Muscle layer of colon (tissue), 2 donors: Measurements from ENCODE around the gene SPART.

ENCODE experiments used
- H3K27ac ChIP-seq: one replicate; pipeline ENCODE4 v1.7.0; 2013; ENCODE audit warnings: low read depth, mild to moderate bottlenecking, low read length, moderate library complexity
- H3K27me3 ChIP-seq, 2 donors: one replicate each; pipeline ENCODE4 v1.7.0; 2013; ENCODE audit warnings: low read length in 2 of 2, mild to moderate bottlenecking in 2 of 2; ENCODE audit not compliant: insufficient read depth in 2 of 2, control insufficient read depth in 1 of 2
- H3K36me3 ChIP-seq: one replicate; pipeline ENCODE4 v1.7.0; 2013; ENCODE audit warnings: mild to moderate bottlenecking, low read length; ENCODE audit not compliant: insufficient read depth
- H3K4me1 ChIP-seq: one replicate; pipeline ENCODE4 v1.7.0; 2013; ENCODE audit warnings: mild to moderate bottlenecking, low read length; ENCODE audit not compliant: insufficient read depth
- H3K4me3 ChIP-seq, 2 donors: one replicate each; pipeline ENCODE4 v1.7.0; 2013; ENCODE audit warnings: low read length in 2 of 2, low read depth in 1 of 2, mild to moderate bottlenecking in 1 of 2, moderate library complexity in 1 of 2
- H3K9ac ChIP-seq: one replicate; pipeline ENCODE4 v1.7.0; 2013; ENCODE audit warnings: low read length
- H3K9me3 ChIP-seq: one replicate; pipeline ENCODE4 v1.7.0; 2013; ENCODE audit warnings: mild to moderate bottlenecking, low read length
- donor health status: abdominal sarcoma.
- donor health status: Adenocarcinoma of cecum.

Gene SPART

DNA sequence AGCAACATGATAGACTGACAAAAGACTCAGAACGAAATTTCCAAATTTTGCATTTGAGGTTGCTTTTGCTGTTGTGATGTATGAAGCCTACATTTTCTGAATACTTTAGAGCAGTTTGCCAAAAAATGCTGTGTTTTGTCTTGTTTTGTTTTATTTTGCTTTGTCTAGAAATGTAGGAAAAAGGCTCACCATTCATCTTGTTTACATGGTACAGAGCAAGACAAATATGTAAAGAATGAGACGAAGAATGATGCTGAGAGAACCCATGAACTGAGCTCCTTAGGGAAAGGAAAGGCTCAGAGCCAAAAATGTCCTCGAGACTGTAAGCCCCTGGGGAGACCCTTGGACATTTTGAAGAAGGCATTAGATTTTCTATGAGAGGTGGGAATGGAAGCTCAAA, 6.8 kb upstream of the SPART start:
- no peak overlapping the region for H3K27ac ChIP-seq
- H3K4me3 ChIP-seq, result no peak overlapping the region
- H3K4me1 ChIP-seq, result peaks cover 13% of the 10 kb centered on the region
- H3K9me3 ChIP-seq, result no peaks in the 10 kb centered on the region
- no peak overlapping the region for H3K9ac ChIP-seq
- H3K27me3 ChIP-seq, result no peaks in the 10 kb centered on the region
- no peaks in the 10 kb centered on the region for H3K36me3 ChIP-seq

DNA sequence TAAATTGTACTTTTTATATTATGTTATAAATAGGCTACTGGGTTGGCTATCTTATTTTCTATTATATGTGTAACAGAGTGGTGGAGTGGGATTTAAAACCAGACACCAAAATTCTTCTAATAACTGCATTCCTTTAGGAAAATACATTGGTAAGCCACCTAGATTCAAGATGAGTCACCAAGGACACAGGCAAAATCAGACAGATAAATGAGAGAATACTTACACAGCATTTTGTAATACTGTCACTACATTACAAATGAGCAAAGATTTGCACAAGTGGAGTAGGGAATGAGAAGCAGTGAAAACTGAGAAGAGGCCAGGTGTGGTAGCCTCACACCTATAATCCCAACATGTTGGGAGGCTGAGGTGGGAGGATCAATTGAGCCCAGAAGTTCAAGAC, 6.2 kb upstream of the SPART start:
- H3K27me3 ChIP-seq, result no peaks in the 10 kb centered on the region
- H3K36me3 ChIP-seq, result no peaks in the 10 kb centered on the region
- H3K4me1 ChIP-seq, result peaks cover 6% of the 10 kb centered on the region
- H3K9ac ChIP-seq, result no peak overlapping the region
- no peak overlapping the region for H3K27ac ChIP-seq
- H3K9me3 ChIP-seq, result no peaks in the 10 kb centered on the region
- no peak overlapping the region for H3K4me3 ChIP-seq

DNA sequence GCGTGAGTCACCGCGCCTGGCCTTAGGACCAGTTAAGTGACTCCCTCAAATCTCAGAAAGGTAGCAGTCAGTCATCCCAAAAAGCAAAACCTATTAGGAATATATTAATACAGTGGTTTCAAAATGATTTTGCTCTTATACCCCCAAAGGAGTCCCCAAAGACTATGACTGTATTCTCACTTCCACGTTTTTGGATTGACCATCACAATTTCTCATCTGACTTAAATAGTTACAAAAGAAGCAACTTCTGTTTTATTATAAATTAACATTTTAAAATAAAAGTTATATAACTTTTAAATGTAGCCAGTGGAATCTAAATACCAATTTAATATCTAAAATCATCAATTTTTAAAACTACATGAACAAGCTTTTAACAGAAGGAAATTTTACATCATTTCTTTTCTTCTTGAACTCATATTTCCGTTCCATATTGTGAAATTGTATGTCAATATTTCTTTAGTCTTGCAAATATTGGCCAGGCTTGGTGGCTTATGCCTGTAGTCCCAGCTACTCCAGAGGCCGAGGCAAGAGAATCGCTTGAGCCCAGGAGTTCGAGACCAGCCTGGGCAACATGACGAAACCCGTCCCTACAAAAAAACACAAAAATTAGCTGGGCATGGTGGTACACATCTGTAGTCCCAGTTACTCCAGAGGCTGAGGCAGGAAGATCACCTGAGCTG, 1.5 kb upstream of the SPART start:
- Histone ChIP-seq H3K36me3 (no peaks in the 10 kb centered on the region), H3K4me1 (peaks cover 6% of the 10 kb centered on the region), H3K9me3 (no peaks in the 10 kb centered on the region), H3K27me3 (no peaks in the 10 kb centered on the region), H3K27ac (no peak overlapping the region), H3K9ac (peak overlapping the region; percentile 55), H3K4me3 (no peak overlapping the region)

DNA sequence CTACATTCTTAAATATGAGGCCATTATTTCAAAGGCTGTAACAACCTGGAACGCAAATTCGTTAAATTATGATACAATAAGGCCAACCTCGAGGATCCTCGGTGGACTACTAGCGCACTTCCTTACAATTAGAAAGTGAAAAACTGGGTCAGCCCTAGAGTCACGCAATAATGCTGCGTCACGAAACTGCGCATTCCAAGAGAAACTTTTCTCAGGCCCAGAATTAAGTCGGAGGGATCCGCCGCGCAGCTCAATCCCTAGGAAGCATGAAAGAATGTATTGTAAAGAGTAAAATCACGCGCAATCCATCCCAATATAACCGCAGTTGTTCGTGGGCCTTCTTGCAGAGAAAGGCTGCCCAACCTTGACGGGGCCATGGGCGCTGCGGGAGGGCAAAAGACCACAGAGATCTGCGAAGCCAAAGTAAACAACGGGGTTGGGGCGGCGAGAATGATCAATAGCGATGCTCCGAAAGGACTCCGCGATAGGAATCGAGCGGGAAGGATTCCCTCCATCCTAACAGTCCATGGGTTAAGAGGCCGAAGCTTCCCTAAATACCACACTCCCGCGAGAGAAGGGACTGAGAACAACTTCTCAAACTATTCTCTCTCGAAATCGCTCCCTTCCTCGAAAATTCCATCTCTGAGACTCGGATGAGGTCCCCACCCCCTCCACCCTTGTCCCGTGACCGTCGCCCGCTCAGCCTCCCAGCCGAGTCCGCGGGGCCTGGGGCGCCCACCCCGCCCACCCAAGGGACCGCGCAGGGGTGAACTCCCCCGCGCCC, 564 bp downstream of the SPART start:
- Histone ChIP-seq H3K9me3 (no peaks in the 10 kb centered on the region), H3K4me1 (peaks cover 16% of the 10 kb centered on the region), H3K4me3 (peak overlapping the region; percentile 38 to 98), H3K36me3 (no peaks in the 10 kb centered on the region), H3K27me3 (no peaks in the 10 kb centered on the region), H3K27ac (peak overlapping the region; percentile 97), H3K9ac (peak overlapping the region; percentile 100)

DNA sequence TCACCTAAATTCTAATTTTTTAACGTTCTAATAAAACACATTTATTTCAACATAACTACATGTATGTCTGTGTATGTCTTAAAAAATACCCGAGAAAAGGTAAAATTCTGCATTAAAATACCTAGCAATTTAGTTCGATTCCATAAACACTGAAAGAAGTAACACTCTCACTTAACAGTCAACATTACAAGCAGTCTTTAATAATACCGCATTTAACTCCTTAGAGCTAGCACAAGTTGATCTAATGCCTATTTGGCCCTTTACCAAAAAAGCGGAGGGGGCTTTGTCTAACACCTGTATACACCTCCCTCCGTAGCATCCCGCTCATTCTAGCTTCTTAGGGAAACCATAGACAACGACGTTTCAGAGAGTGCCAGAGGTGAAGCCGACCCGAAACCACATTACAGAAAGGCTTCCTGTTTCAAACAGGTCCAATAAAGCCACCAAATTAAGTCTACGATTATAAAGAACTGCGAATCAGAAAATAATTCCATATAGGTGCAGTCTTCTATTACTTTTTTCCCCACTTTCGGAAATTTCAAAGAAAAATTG, 1.2 kb downstream of the SPART start:
- Histone ChIP-seq H3K9ac (peak overlapping the region; percentile 100), H3K27ac (peak overlapping the region; percentile 97), H3K4me1 (peaks cover 16% of the 10 kb centered on the region)

DNA sequence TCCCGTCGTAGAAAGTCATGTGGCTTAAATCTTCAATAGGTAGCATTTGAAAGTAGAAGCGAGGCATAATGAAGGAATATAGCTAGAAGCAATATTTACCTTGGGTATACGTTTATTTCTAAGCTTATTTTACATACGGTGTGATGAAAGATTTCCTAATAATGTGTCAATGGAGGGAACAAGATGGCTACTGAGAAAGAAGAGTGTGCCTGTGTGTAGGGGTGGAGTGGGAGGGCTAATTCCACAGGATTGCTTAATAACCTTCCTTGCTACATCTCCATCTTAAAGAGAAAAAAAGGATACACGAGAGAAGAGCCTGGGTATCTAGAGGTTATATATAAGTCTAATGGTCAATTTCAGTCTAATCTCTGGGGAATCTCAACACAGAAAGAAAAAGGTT, 2.0 kb downstream of the SPART start:
- Histone ChIP-seq H3K9ac (no peak overlapping the region), H3K36me3 (no peaks in the 10 kb centered on the region), H3K4me1 (peaks cover 16% of the 10 kb centered on the region), H3K9me3 (no peaks in the 10 kb centered on the region), H3K4me3 (no peak overlapping the region), H3K27me3 (no peaks in the 10 kb centered on the region), H3K27ac (peak overlapping the region; percentile 42)

More for the DNA sequence above, 1.2 kb downstream of the SPART start:
- Histone ChIP-seq H3K36me3 (no peaks in the 10 kb centered on the region), H3K4me3 (peak overlapping the region; percentile 38 to 98), H3K27me3 (no peaks in the 10 kb centered on the region), H3K9me3 (no peaks in the 10 kb centered on the region)

DNA sequence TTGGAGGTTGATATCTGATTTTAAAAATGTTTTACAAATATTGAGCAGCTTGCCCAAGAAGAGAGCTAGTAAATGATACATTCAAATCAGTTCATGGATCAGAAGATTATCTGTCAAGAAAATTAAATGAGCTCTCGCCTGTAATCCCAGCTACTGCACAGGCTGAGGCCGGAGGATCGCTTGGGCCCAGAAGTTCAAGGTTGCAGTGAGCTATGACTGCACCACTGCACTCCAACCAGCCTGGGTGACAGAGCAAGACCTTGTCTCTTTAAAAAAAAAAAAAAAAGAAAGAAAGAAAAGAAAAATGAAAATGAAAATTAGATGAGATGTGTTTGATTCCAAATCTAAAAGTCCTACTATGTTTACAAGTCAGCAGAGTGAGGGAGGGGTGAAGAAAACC, 2.4 kb downstream of the SPART start:
- Histone ChIP-seq H3K4me3 (no peak overlapping the region), H3K27me3 (no peaks in the 10 kb centered on the region), H3K9me3 (no peaks in the 10 kb centered on the region), H3K36me3 (no peaks in the 10 kb centered on the region), H3K27ac (no peak overlapping the region), H3K9ac (no peak overlapping the region), H3K4me1 (peaks cover 16% of the 10 kb centered on the region)

DNA sequence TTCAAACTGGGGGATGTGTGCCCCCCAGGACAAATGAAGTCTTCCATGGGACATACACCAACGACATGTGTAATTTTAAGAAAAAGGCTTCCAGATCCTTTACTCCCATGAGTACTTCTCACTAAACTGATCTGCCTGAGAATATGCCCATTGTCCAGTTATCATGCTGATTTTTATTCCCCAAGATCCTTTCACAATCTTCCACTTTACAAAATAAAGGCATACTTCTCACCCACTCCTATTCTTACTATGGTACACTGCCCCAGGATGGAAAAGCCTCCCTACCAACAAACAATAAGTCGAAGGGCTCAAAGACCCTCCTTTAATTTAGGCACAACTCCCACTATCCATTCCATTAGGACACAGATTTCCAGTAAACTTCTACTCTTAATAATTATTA, 3.5 kb downstream of the SPART start:
- H3K9ac ChIP-seq, result no peak overlapping the region
- no peaks in the 10 kb centered on the region for H3K9me3 ChIP-seq

DNA sequence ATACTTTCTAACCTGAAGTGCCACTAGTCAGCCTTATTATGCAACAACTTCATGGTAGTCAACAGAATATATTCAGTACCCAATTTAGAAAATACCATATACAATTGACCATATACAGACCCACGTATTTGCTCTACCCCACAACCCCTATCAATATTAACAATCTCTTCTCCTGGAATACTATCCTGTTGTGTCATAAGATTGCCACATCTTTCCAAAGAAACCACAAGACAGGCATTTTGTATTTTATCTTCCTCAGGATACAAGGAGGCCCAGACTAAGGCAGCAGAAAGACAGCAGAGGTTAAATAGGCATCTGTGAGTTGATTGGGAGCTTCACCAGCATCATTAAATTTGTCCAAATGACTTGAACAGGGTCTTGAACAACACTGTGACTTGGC, 4.5 kb downstream of the SPART start:
- Histone ChIP-seq H3K4me1 (peaks cover 16% of the 10 kb centered on the region), H3K36me3 (no peaks in the 10 kb centered on the region), H3K27me3 (no peaks in the 10 kb centered on the region), H3K27ac (no peak overlapping the region), H3K9me3 (no peaks in the 10 kb centered on the region), H3K9ac (no peak overlapping the region), H3K4me3 (no peak overlapping the region)

More for the DNA sequence above, 3.5 kb downstream of the SPART start:
- Histone ChIP-seq H3K4me1 (peaks cover 16% of the 10 kb centered on the region), H3K36me3 (no peaks in the 10 kb centered on the region), H3K27me3 (no peaks in the 10 kb centered on the region), H3K4me3 (no peak overlapping the region), H3K27ac (no peak overlapping the region)

DNA sequence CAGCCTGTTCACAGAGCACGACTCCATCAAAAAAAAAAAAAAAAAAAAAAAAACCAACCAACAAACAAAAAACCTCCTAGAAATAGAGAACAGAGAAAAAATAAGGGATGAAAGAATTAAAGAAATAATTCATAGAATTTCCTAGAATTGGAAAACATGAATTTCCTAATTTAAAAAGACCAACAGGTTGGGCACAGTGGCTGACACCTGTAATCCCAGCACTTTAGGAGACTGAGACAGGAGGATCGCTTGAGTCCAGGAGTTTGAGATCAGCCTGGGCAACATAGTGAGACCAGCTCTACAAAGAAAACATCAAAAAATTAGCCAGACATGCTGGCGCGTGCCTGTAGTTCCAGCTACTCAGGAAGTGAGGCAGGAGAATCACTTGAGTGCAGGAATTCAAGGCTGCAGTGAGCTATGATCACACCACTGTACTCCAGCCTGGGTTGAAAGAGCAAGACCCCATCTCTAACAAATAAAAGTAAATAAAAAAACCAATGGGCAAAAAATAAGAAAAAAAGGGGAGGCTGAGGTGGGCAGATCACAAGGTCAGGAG, 6.5 kb downstream of the SPART start:
- no peak overlapping the region for H3K4me3 ChIP-seq
- peaks cover 6% of the 10 kb centered on the region for H3K36me3 ChIP-seq
- H3K9ac ChIP-seq, result no peak overlapping the region
- H3K9me3 ChIP-seq, result no peaks in the 10 kb centered on the region
- H3K27ac ChIP-seq, result no peak overlapping the region
- peaks cover 24% of the 10 kb centered on the region for H3K4me1 ChIP-seq
- no peaks in the 10 kb centered on the region for H3K27me3 ChIP-seq

DNA sequence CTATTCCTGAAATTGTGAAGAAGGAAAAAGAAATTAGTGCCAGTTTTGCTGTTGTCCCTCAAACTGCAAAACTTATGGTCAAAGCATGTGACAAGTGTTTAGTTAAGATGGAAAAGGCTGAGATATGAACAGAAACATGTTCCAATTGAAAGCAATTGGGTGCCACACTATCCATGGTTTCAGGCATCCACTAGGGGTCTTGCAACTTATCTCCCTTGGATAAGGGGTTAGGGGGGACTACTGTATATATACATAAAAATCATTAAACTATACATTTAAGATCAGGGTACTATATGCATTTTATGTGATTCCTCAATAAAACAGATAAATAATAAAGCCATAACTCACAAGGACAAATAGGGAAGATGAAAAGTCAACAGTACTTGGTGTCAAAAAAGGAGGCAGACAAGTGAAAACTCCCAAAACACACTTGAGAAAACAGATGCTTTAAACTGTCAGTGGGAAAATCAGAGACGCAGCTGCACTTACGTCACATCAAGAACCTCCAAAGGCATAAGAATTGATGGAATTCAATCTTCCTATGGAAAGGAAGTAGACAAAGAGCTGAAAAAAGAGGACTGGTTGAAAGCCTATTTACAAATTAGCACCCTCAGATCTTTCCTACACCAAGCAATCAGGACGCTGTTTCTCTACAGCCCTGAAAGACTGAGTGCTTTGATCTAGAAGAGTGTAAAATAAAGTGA, 8.1 kb downstream of the SPART start:
- peaks cover 34% of the 10 kb centered on the region for H3K4me1 ChIP-seq
- no peak overlapping the region for H3K4me3 ChIP-seq
- H3K27ac ChIP-seq, result no peak overlapping the region
- no peaks in the 10 kb centered on the region for H3K9me3 ChIP-seq
- H3K9ac ChIP-seq, result no peak overlapping the region
- no peaks in the 10 kb centered on the region for H3K27me3 ChIP-seq
- peaks cover 14% of the 10 kb centered on the region for H3K36me3 ChIP-seq
